Neural cell (in vitro differentiated cells): ENCODE results near the gene MAGEA6. TPM values are rescaled to one million over a fixed set of nuclear protein-coding genes. Genes with fewer than 3 reads are reported as not detected.
"Not testable (repeated sequence)": the region's sequence is repeated elsewhere in the genome, so short reads cannot be mapped to it uniquely, and the experiment has no call there.

ENCODE experiments used
- H2AFZ ChIP-seq: fragments of 200-600, 300-800 bp; sonication (generic), shearing (Covaris generic); 2 replicates; pipeline ENCODE4 v1.6.0; 2014; ENCODE audit warnings: low read depth, mild to moderate bottlenecking, antibody characterized with exemption, low read length, moderate library complexity
- H3F3A ChIP-seq: fragments of 200-600 bp; shearing (Covaris generic); 2 replicates; pipeline ENCODE4 v1.6.1; 2016; ENCODE audit warnings: mild to moderate bottlenecking, moderate library complexity, mixed read lengths, antibody characterized with exemption, low read length; ENCODE audit not compliant: insufficient read depth, poor library complexity, severe bottlenecking
- H3K27ac ChIP-seq: fragments of 200-600, 300-800 bp; sonication (generic), shearing (Covaris generic); 2 replicates; pipeline ENCODE4 v1.5.1; 2014; ENCODE audit warnings: mild to moderate bottlenecking, low read length, moderate library complexity
- H3K27me3 ChIP-seq: fragments of 300-800, 200-600 bp; sonication (generic), shearing (Covaris generic); 2 replicates; pipeline ENCODE4 v1.6.0; 2014; ENCODE audit warnings: mild to moderate bottlenecking, low read depth, low read length, moderate library complexity; ENCODE audit not compliant: insufficient read depth
- H3K36me3 ChIP-seq: fragments of 300-800, 200-600 bp; sonication (generic), shearing (Covaris generic); 2 replicates; pipeline ENCODE4 v1.5.1; 2014; ENCODE audit warnings: mild to moderate bottlenecking, antibody characterized with exemption, low read length, moderate library complexity; ENCODE audit not compliant: insufficient read depth
- H3K4me2 ChIP-seq: fragments of 300-800, 200-600 bp; sonication (generic), shearing (Covaris generic); 2 replicates; pipeline ENCODE4 v1.6.0; 2014; ENCODE audit warnings: mild to moderate bottlenecking, low read length
- H3K4me3 ChIP-seq: fragments of 300-800, 200-600 bp; sonication (generic), shearing (Covaris generic); 2 replicates; pipeline ENCODE4 v1.5.1; 2014; ENCODE audit warnings: mild to moderate bottlenecking, low read length, moderate library complexity
- H3K79me2 ChIP-seq: fragments of 200-600 bp; shearing (Covaris generic); replicated peaks from 2 replicates; pipeline ENCODE4 v1.6.0; 2014; ENCODE audit warnings: mild to moderate bottlenecking, low read length, moderate library complexity; ENCODE audit not compliant: insufficient read depth
- H3K9ac ChIP-seq: fragments of 300-800, 200-600 bp; sonication (generic), shearing (Covaris generic); 2 replicates; pipeline ENCODE4 v1.6.1; 2016; ENCODE audit warnings: mild to moderate bottlenecking, low read length, mixed read lengths
- H3K9me2 ChIP-seq: fragments of 200-600 bp; shearing (Covaris generic); 2 replicates; pipeline ENCODE4 v1.6.1; 2016; ENCODE audit warnings: mild to moderate bottlenecking, low read length, mixed read lengths; ENCODE audit not compliant: insufficient read depth
- H3K9me3 ChIP-seq: fragments of 200-600, 300-800 bp; sonication (generic), shearing (Covaris generic); 2 replicates; pipeline ENCODE4 v1.6.1; 2016; ENCODE audit warnings: mild to moderate bottlenecking, mixed run types, low read length, moderate library complexity, mixed read lengths
- H4K20me1 ChIP-seq: fragments of 200-600 bp; shearing (Covaris generic); 2 replicates; pipeline ENCODE4 v1.6.1; 2016; ENCODE audit warnings: mild to moderate bottlenecking, mixed run types; ENCODE audit not compliant: insufficient read depth
- EZH2 ChIP-seq: fragments of 200-600, 300-800 bp; shearing (Covaris generic), sonication (generic); IDR thresholded peaks from 2 replicates; pipeline ENCODE4 v1.6.1; 2014; ENCODE audit warnings: antibody characterized with exemption, low read length, borderline replicate concordance, mild to moderate bottlenecking; ENCODE audit not compliant: insufficient read depth, poor library complexity, severe bottlenecking
- MXI1 ChIP-seq: fragments of 450-650 bp; conservative IDR thresholded peaks from 2 replicates; pipeline ENCODE4 v1.6.1; 2014; ENCODE audit warnings: antibody characterized with exemption, mild to moderate bottlenecking; ENCODE audit not compliant: poor library complexity, severe bottlenecking
- REST ChIP-seq: IDR thresholded peaks from 2 replicates; pipeline ENCODE4 v1.6.1; 2012; ENCODE audit warnings: borderline replicate concordance
- SMC3 ChIP-seq: fragments of 450-650 bp; conservative IDR thresholded peaks from 2 replicates; pipeline ENCODE4 v1.6.1; 2014; ENCODE audit warnings: antibody characterized with exemption, mild to moderate bottlenecking, moderate library complexity; ENCODE audit not compliant: poor library complexity
- TAF1 ChIP-seq: IDR thresholded peaks from 2 replicates; pipeline ENCODE4 v1.6.1; 2012; ENCODE audit warnings: low read depth
- polyA plus RNA-seq: library from polyadenylated mRNA; depleted of rRNA; stranded (reverse); fragments of >200 nt; gene quantifications from 2 replicates; pipeline ENCODE4 v1.2.3, GENCODE V29; 2014

MAGEA6 gene
- polyA plus RNA-seq, 1 donor from 2014 or later = not detected

- no peak overlapping the region for H3K27ac ChIP-seq
- no peaks in the 10 kb centered on the region for H3F3A ChIP-seq
- no peaks in the 10 kb centered on the region for H3K9me2 ChIP-seq
- no peaks in the 10 kb centered on the region for H3K36me3 ChIP-seq
- H3K79me2 ChIP-seq = no peaks in the 10 kb centered on the region
- H3K4me3 ChIP-seq = no peak overlapping the region
- no peak for TF ChIP-seq SMC3
- TF ChIP-seq MXI1 = no peak
- TF ChIP-seq REST = no peak
- H2AFZ ChIP-seq = no peak overlapping the region
- no peaks in the 10 kb centered on the region for H3K27me3 ChIP-seq
- H4K20me1 ChIP-seq = no peaks in the 10 kb centered on the region
- H3K4me2 ChIP-seq = no peak overlapping the region
- no peak overlapping the region for H3K9ac ChIP-seq
- H3K9me3 ChIP-seq = no peaks in the 10 kb centered on the region
Observed at GRCh38 chrX:152735101-152735500, 34.4 kb downstream of the MAGEA6 start.

DNA sequence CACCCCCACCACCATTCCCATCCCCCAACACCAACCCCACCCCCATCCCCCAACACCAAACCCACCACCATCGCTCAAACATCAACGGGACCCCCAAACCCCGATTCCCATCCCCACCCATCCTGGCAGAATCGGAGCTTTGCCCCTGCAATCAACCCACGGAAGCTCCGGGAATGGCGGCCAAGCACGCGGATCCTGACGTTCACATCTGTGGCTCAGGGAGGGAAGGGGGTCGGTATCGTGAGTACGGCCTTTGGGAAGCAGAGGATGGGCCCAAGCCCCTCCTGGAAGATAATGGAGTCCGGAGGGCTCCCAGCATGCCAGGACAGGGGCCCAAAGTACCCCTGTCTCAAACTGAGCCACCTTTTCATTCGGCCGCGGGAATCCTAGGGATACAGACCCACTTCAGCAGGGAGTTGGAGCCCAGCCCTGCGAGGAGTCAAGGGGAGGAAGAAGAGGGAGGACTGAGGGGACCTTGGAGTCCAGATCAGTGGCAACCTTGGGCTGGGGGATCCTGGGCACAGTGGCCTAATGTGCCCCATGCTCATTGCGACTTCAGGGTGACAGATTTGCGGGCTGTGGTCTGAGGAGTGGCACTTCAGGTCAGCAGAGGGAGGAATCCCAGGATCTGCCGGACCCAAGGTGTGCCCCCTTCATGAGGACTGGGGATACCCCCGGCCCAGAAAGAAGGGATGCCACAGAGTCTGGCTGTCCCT lies 35.2 kb downstream of the MAGEA6 start:
- not testable (repeated sequence) for H2AFZ ChIP-seq, H3F3A ChIP-seq, H4K20me1 ChIP-seq, H3K4me3 ChIP-seq, H3K27me3 ChIP-seq, H3K9ac ChIP-seq, H3K79me2 ChIP-seq, H3K36me3 ChIP-seq, H3K27ac ChIP-seq, H3K9me3 ChIP-seq, H3K4me2 ChIP-seq, H3K9me2 ChIP-seq

- Histone ChIP-seq H2AFZ (no peak within 1 kb of the TSS), H3K9me2 (no peaks in the 10 kb centered on the region), H3K79me2 (no peaks in the 10 kb centered on the region), H3K4me2 (no peak within 1 kb of the TSS), H3K9ac (no peak within 1 kb of the TSS), H3K27me3 (no peaks in the 10 kb centered on the region), H3K36me3 (no peaks in the 10 kb centered on the region), H3K4me3 (no peak within 1 kb of the TSS), H3F3A (no peaks in the 10 kb centered on the region), H3K9me3 (no peaks in the 10 kb centered on the region), H3K27ac (no peak within 1 kb of the TSS), H4K20me1 (no peaks in the 10 kb centered on the region)
- no peak for TF ChIP-seq TAF1
- TF ChIP-seq EZH2 = no peak
Observed at GRCh38 chrX:152733261-152733975, 36.1 kb downstream of the MAGEA6 start, which contains the start of the genes CSAG1 and MAGEA12. CSAG1 (minus strand) TSS chrX:152733721; CDS start chrX:152732460, 1,261 bp downstream. MAGEA12 (plus strand) TSS chrX:152733757; CDS start chrX:152736162, 2,405 bp downstream.
